Measurements from ENCODE around the gene CAB39.

GRCh38 chr2:230678018-230678417 lies 34.6 kb upstream of the CAB39 start:
- TF ChIP-seq CTCF (conservative IDR thresholded peaks at IDR 0.05; ENCODE audit: low read depth, low read length) = no peak
- TF ChIP-seq EZH2 (IDR thresholded peaks at IDR 0.05; ENCODE audit: low read length, unreplicated experiment) = no peak

Measured in PC-3 (cell line).